ENCODE measurements around the gene PRPH2. TPM values are rescaled to one million over a fixed set of nuclear protein-coding genes. Genes with fewer than 3 reads are reported as not detected.
A peak's percentile ranks its signal among the peaks of the same experiment; 100 is the strongest.

PRPH2 gene
- total RNA-seq, 6 experiments from 2014 or later: 0.19 to 2.0 (median 0.37) TPM

DNA sequence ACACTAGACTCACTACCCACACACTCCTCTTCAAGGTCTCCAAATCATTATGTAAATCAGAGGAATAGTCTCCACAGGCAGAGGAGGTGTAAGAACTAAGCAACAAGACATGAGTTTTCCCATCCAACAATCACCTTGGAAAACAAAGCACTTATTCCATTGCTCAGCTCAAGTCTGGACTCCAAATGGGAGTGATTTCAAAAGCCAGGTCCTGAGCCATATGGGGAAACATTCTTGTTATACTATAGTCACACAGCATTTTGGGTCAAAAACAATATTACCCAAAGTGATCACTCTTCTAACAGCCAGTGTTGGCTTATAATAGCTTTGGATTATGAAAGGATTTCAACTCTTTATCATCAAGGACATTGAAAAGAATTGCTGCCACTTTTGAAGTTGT lies 3.6 kb upstream of the PRPH2 start:
- Mint-ChIP-seq H3K9me3 (no peaks in the 10 kb centered on the region), H3K27me3 (ENCODE audit: insufficient read depth) (peaks cover 1% of the 10 kb centered on the region; the same call in 1 of the 2 replicates), H3K4me1 (ENCODE audit: low read depth) (peaks cover 36% of the 10 kb centered on the region), H3K36me3 (ENCODE audit: low read depth) (no peaks in the 10 kb centered on the region; the same call in 1 of the 2 replicates), H3K4me3 (peak overlapping the region; percentile 85), H3K27ac (peak overlapping the region; percentile 98)
- DNase-seq: no peak
- TF ChIP-seq, protein P1, sequence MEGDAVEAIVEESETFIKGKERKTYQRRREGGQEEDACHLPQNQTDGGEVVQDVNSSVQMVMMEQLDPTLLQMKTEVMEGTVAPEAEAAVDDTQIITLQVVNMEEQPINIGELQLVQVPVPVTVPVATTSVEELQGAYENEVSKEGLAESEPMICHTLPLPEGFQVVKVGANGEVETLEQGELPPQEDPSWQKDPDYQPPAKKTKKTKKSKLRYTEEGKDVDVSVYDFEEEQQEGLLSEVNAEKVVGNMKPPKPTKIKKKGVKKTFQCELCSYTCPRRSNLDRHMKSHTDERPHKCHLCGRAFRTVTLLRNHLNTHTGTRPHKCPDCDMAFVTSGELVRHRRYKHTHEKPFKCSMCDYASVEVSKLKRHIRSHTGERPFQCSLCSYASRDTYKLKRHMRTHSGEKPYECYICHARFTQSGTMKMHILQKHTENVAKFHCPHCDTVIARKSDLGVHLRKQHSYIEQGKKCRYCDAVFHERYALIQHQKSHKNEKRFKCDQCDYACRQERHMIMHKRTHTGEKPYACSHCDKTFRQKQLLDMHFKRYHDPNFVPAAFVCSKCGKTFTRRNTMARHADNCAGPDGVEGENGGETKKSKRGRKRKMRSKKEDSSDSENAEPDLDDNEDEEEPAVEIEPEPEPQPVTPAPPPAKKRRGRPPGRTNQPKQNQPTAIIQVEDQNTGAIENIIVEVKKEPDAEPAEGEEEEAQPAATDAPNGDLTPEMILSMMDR (IDR thresholded peaks at IDR 0.05): no peak

DNA sequence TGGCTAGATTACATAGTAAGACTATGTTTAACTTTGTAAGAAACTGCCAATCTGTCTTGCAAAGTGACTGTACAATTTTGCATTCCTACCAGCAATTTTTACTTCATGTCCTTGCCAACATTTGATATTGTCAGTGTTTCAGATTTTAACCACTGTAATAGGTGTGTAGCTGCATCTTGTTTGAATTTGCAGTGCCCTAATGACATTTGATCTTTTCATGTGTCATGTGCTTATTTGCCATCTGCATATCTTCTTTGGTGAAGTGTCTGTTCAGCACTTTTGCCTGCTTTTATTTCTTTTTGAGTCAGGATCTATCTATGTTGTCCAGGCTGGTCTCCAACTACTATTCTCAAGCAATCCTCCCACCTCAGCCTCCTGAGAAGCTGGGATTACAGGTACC lies 2.4 kb upstream of the PRPH2 start:
- H3K9me3 Mint-ChIP-seq: no peaks in the 10 kb centered on the region
- H3K27ac Mint-ChIP-seq: no peak overlapping the region
- DNase-seq: no peak
- no peak overlapping the region for H3K4me3 Mint-ChIP-seq
- TF ChIP-seq, protein P1 (IDR thresholded peaks at IDR 0.05): no peak
- peaks cover 3% of the 10 kb centered on the region; the same call in 1 of the 2 replicates for H3K27me3 Mint-ChIP-seq (ENCODE audit: insufficient read depth)
- H3K4me1 Mint-ChIP-seq (ENCODE audit: low read depth): peaks cover 44% of the 10 kb centered on the region
- H3K36me3 Mint-ChIP-seq (ENCODE audit: low read depth): no peaks in the 10 kb centered on the region; the same call in 1 of the 2 replicates

DNA sequence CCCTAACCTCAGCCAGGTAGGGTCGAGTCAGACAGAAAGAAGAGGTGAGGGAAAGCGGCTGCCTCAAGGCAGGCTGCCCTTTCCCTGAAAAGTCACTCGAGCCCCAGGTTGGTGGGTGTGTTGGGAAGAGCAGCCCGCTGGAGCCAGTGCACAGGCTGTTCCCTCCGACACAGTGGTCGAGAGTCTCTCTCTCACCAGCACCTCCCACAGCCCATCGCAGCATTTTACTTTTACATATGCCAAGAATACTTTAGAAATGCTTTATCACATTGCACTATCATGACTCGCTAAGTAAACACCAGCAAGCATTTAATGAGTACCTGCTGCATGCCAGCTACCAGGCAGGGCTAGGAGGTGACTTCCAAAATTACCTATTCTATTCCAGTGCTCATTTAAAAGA lies 1.7 kb downstream of the PRPH2 start:
- Mint-ChIP-seq H3K9me3 (no peaks in the 10 kb centered on the region), H3K36me3 (ENCODE audit: low read depth) (no peaks in the 10 kb centered on the region; the same call in 1 of the 2 replicates), H3K4me3 (no peak overlapping the region), H3K4me1 (ENCODE audit: low read depth) (peaks cover 13% of the 10 kb centered on the region), H3K27ac (no peak overlapping the region), H3K27me3 (ENCODE audit: insufficient read depth) (peaks cover 4% of the 10 kb centered on the region)
- TF ChIP-seq, protein P1 (IDR thresholded peaks at IDR 0.05): no peak
- DNase-seq: no peak

DNA sequence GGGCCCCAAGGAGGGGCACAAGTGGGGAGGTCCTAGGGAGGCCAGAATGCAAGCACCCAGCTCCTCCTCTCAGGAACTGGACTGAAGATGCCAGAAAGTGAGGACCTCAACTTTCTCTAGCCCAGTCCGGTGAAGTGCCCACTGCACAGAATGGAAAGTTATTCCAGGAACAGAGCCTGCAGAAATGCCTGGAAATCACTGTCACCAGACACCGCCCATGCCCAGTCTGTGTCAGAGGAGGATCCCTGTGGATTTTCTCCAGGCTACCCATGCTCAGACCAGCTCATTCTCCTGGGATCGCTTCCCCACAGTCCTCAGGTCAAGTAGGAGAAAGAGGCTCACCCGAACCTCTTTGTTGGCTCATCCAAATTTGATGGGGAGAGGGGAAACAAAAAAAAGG lies 6.5 kb downstream of the PRPH2 start:
- H3K4me3 Mint-ChIP-seq: no peak overlapping the region
- TF ChIP-seq, protein P1 (IDR thresholded peaks at IDR 0.05): no peak
- H3K36me3 Mint-ChIP-seq (ENCODE audit: low read depth): peaks cover 13% of the 10 kb centered on the region
- DNase-seq: no peak
- H3K27me3 Mint-ChIP-seq (ENCODE audit: insufficient read depth): peaks cover 4% of the 10 kb centered on the region
- no peak overlapping the region for H3K27ac Mint-ChIP-seq
- peaks cover 12% of the 10 kb centered on the region for H3K9me3 Mint-ChIP-seq
- H3K4me1 Mint-ChIP-seq (ENCODE audit: low read depth): peaks cover 17% of the 10 kb centered on the region

DNA sequence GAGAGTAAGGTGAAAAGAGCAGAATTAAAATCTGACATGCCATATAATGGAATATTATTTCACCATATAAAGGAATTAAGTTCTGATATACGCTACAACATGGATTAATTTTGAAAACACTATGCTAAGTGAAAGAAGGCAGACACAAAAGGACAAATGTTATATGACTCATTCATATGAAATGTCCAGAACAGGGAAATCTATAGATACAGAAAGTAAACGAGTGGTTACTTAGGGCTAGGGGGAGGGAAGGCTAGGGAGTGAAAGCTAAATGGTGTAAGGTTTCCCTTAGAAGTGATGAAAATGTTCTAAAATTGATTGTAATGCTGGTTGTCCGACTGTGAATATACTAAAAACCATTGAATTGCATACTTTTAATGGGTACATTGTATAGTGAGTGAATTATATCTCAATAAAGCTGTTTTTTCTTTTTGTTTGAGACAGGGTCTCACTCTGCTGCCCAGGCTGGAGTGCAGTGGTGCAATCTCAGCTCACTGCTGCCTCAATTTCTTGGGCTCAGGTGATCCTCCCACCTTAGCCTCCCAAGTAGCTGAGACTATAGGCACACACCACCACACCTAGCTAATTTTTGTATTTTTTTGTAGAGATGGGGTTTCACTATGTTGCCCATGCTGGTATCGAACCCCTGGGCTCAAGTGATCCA lies 8.2 kb downstream of the PRPH2 start:
- TF ChIP-seq, protein P1 (IDR thresholded peaks at IDR 0.05): no peak
- Mint-ChIP-seq H3K4me1 (ENCODE audit: low read depth) (peaks cover 10% of the 10 kb centered on the region), H3K9me3 (peaks cover 12% of the 10 kb centered on the region), H3K36me3 (ENCODE audit: low read depth) (peaks cover 16% of the 10 kb centered on the region), H3K27me3 (ENCODE audit: insufficient read depth) (peaks cover 2% of the 10 kb centered on the region; the same call in 1 of the 2 replicates), H3K27ac (peak overlapping the region; percentile 57), H3K4me3 (no peak overlapping the region)
- peak; percentile 24 for DNase-seq
